GM12878 (cell line): ENCODE measurements around the gene RPRML. TPM values are rescaled to one million over a fixed set of nuclear protein-coding genes. Genes with fewer than 3 reads are reported as not detected.
A peak's percentile ranks its signal among the peaks of the same experiment; 100 is the strongest.

Source experiments
- ATAC-seq: fragments of 200-7000 bp; cut with Tn5 transposase; 3 replicates; pipeline ENCODE4 v1.9.1; 2020; ENCODE audit warnings: mild to moderate bottlenecking, moderate library complexity
- BruUV-seq: library from RNA; stranded (reverse); fragments of 400-500 nt; replicated peaks from 2 replicates; lab custom pipeline; 2021; lab: Mats Ljungman, UMichigan
- CTCF ChIA-PET: fragments of 300-600 bp; sonication (Branson Sonifier 250); formaldehyde crosslinking; extraction: SDS; loops from one replicate; lab custom pipeline; 2021; ENCODE audit warnings: inconsistent platforms; lab: Yijun Ruan, JAX
- POLR2A ChIA-PET: fragments of 350-600 bp; formaldehyde crosslinking; extraction: SDS; loops from one replicate; lab custom pipeline; 2021; ENCODE audit warnings: inconsistent platforms; lab: Charles Lee
- RAD21 ChIA-PET: fragments of 300-600 bp; sonication (Branson Sonifier 250); formaldehyde crosslinking; loops from one replicate; lab custom pipeline; 2023; ENCODE audit warnings: antibody characterized with exemption; ENCODE audit not compliant: unreplicated experiment; lab: Charles Lee
- SMC1A ChIA-PET: fragments of 300-600 bp; sonication (Branson Sonifier 250); formaldehyde crosslinking; loops from one replicate; lab custom pipeline; 2023; ENCODE audit not compliant: unreplicated experiment, uncharacterized antibody; lab: Charles Lee
- DNase-seq: peaks from one replicate; pipeline ENCODE4 v3.0.0-alpha.2; 2011; ENCODE audit warnings: low read depth, low spot score
- FAIRE-seq: peaks from 3 replicates; lab custom pipeline; 2011; peaks lifted over from hg19 to GRCh38; lab: Jason Lieb, UNC
- H2AFZ ChIP-seq: 2 replicates; pipeline ENCODE4 v1.6.0; 2011; ENCODE audit warnings: low read depth, low read length, control low read depth; ENCODE audit not compliant: control insufficient read depth
- H3K27ac ChIP-seq: 2 replicates; pipeline ENCODE4 v1.5.1; 2011; ENCODE audit warnings: control low read depth; ENCODE audit not compliant: control insufficient read depth, insufficient read depth
- H3K27me3 ChIP-seq, 2 experiments: replicated peaks in 1 of 2; 2 replicates each; pipeline versions ENCODE4 v1.6.0 to v1.6.1; 2011; ENCODE audit warnings: low read length in 1 of 2; ENCODE audit not compliant: control insufficient read depth in 2 of 2, insufficient read depth in 2 of 2
- H3K36me3 ChIP-seq, 2 experiments: 2 replicates each; pipeline ENCODE4 v1.5.1; 2011; ENCODE audit warnings: low read length in 1 of 2; ENCODE audit not compliant: control insufficient read depth in 2 of 2, insufficient read depth in 2 of 2
- H3K4me1 ChIP-seq: 2 replicates; pipeline ENCODE4 v1.6.1; 2011; ENCODE audit warnings: mild to moderate bottlenecking, low read length, moderate library complexity, mixed read lengths; ENCODE audit not compliant: control insufficient read depth, insufficient read depth
- H3K4me2 ChIP-seq: 2 replicates; pipeline ENCODE4 v1.6.0; 2011; ENCODE audit warnings: control low read depth; ENCODE audit not compliant: control insufficient read depth, insufficient read depth
- H3K4me3 ChIP-seq: fragments of 200-600 bp; sonication (generic); 2 replicates; pipeline ENCODE4 v1.5.1; 2016
- H3K79me2 ChIP-seq: 2 replicates; pipeline ENCODE4 v1.6.0; 2011; ENCODE audit warnings: low read length; ENCODE audit not compliant: control insufficient read depth, insufficient read depth
- H3K9ac ChIP-seq: 2 replicates; pipeline ENCODE4 v1.8.0; 2011; ENCODE audit warnings: low read length, control low read depth, mixed read lengths; ENCODE audit not compliant: control insufficient read depth, insufficient read depth
- H3K9me3 ChIP-seq: replicated peaks from 3 replicates; pipeline ENCODE4 v1.5.1; 2011; ENCODE audit warnings: mild to moderate bottlenecking, low read length; ENCODE audit not compliant: control insufficient read depth, insufficient read depth
- H4K20me1 ChIP-seq: 2 replicates; pipeline ENCODE4 v1.6.0; 2011; ENCODE audit not compliant: control insufficient read depth, insufficient read depth
- IRF3 ChIP-seq: fragments of 450-650 bp; IDR thresholded peaks from 2 replicates; pipeline ENCODE4 v1.6.1; 2014; ENCODE audit warnings: mild to moderate bottlenecking
- MTA3 ChIP-seq: IDR thresholded peaks from 2 replicates; pipeline ENCODE4 v1.6.1; 2012; ENCODE audit warnings: low read length, inconsistent platforms, borderline replicate concordance
- PML ChIP-seq: IDR thresholded peaks from 2 replicates; pipeline ENCODE4 v1.6.1; 2012; ENCODE audit warnings: low read length, inconsistent platforms
- POLR2A ChIP-seq: IDR thresholded peaks from 2 replicates; pipeline ENCODE4 v1.6.1; 2011; ENCODE audit warnings: low read depth, mild to moderate bottlenecking, low read length
- STAT1 ChIP-seq: fragments of 450-650 bp; conservative IDR thresholded peaks from 2 replicates; pipeline ENCODE4 v1.6.1; 2014; ENCODE audit warnings: antibody characterized with exemption, mild to moderate bottlenecking
- YBX1 ChIP-seq: fragments of 450-650 bp; IDR thresholded peaks from 2 replicates; pipeline ENCODE4 v1.6.1; 2016; ENCODE audit warnings: antibody characterized with exemption
- WGBS: methylation state at CpG from one replicate; pipeline ENCODE4 v1.1.6; 2016; ENCODE audit warnings: low lambda C conversion rate; ENCODE audit not compliant: insufficient replicate concordance, insufficient coverage; ENCODE audit errors: missing lambda C conversion rate; 5-methylcytosine and 5-hydroxymethylcytosine counted together
- in situ Hi-C: fragments of 300-500 bp; cut with MboI; formaldehyde crosslinking; loops from 9 replicates; pipeline ENCODE4 v1.14.3; 2018; ENCODE audit warnings: mixed read lengths
- intact Hi-C: fragments of 100-400 bp; cut with micrococcal nuclease; formaldehyde crosslinking; loops from one replicate; pipeline ENCODE4 v1.14.2; 2022; ENCODE audit not compliant: unreplicated experiment
- polyA plus RNA-seq, 11 experiments: library from polyadenylated mRNA; depleted of rRNA in 4 of 11; unstranded in 6 of 11; stranded (reverse) in 5 of 11; fragments of >200 nt; fragmentation: Nextera tagmentation in 4 of 11; fragmentation: Illumina TruSeq in 1 of 11; extraction: Ambion mirVana in 4 of 11; extraction: Trizol in 1 of 11; gene quantifications; 1 replicate in 1 of 11; 2 replicates in 10 of 11; pipeline versions ENCODE4 v1.2.1 to v1.2.3, GENCODE V29; 2011 to 2016; ENCODE audit warnings: inconsistent platforms in 2 of 11, missing spikeins in 2 of 11, low read depth in 1 of 11
- total RNA-seq, 4 experiments: library from RNA; depleted of rRNA in 3 of 4; stranded (reverse); fragments of >200 nt in 3 of 4; fragmentation: Illumina TruSeq in 1 of 4; extraction: Trizol in 1 of 4; gene quantifications; 2 replicates each; pipeline versions ENCODE4 v1.2.1 to v1.2.3, GENCODE V29; 2013 to 2021

Gene RPRML
- total and polyA plus RNA-seq, 10 of the 15 experiments (the other 5 are each of a cell fraction or from before 2014, with no cell fraction given): not detected

- Histone ChIP-seq H3K9ac (no peak overlapping the region), H3K4me1 (no peaks in the 10 kb centered on the region), H4K20me1 (0 out of 2 replicates have a peak, but pooled peaks cover 3% of the 10 kb centered on the region), H3K9me3 (no peaks in the 10 kb centered on the region), H2AFZ (no peak overlapping the region), H3K27me3 (no peaks in the 10 kb centered on the region), H3K36me3 (peaks cover 0 to 11% of the 10 kb centered on the region in 2 experiments; a peak in 3 of 4 replicates), H3K79me2 (no peaks in the 10 kb centered on the region), H3K4me3 (no peak overlapping the region), H3K27ac (no peak overlapping the region), H3K4me2 (no peak overlapping the region)
- no peak for ATAC-seq
- no TSS peak for BruUV-seq
- no peak for DNase-seq
- 54% methylated on average over 21 of the region's 21 CpGs for WGBS
- CTCF ChIA-PET: interaction anchor here (0.6 to 4.2 kb wide), 3 partner anchors 16 to 186 kb away, joined by 4 to 43 read pairs (median 6); no protein-coding TSS in a partner anchor
- POLR2A ChIA-PET: interaction anchor here (0.6 kb wide), 1 partner anchor 825 kb away, joined by 3 read pairs; no protein-coding TSS in a partner anchor
- intact Hi-C loops: no loop called here
- FAIRE-seq: no peak
- in situ Hi-C loops: no loop called here
- SMC1A ChIA-PET: interaction anchor here (2.0 kb wide), 1 partner anchor 372 kb away, joined by 7 read pairs; no protein-coding TSS in a partner anchor
- TF ChIP-seq POLR2A (peak; percentile 61; the same call in 1 of the 2 replicates), YBX1 (no peak), IRF3 (no peak), MTA3 (0 out of 2 replicates have a peak, but pooled peaks have one; percentile 5), STAT1 (no peak), PML (peak; percentile 33; the same call in 1 of the 2 replicates)
- RAD21 ChIA-PET: no interaction called here
Measured at GRCh38 chr17:46943501-46944393, 35.3 kb downstream of the RPRML start.
